PFSK-1 (cell line): Measurements from ENCODE around the gene FGFR2.

Source experiments
- POLR2AphosphoS5 ChIP-seq: IDR thresholded peaks from 2 replicates; pipeline ENCODE4 v1.6.1; 2012; ENCODE audit warnings: low read depth, mild to moderate bottlenecking, control low read depth, low read length, moderate library complexity
- SIN3A ChIP-seq: IDR thresholded peaks from 2 replicates; pipeline ENCODE4 v1.6.1; 2012; ENCODE audit warnings: mild to moderate bottlenecking, low read length, moderate library complexity, borderline replicate concordance; ENCODE audit not compliant: insufficient read depth
- TAF1 ChIP-seq: IDR thresholded peaks from 2 replicates; pipeline ENCODE4 v1.6.1; 2012; ENCODE audit warnings: low read length, control low read depth, borderline replicate concordance; ENCODE audit not compliant: insufficient read depth
- TF ChIP-seq, protein P1 (sequence below), 2 experiments: IDR thresholded peaks; 2 replicates each; pipeline versions ENCODE4 v1.6.1 to v1.8.0; 2011 to 2012; ENCODE audit warnings: low read depth in 2 of 2, low read length in 2 of 2, control low read depth in 1 of 2, inconsistent platforms in 1 of 2, mild to moderate bottlenecking in 1 of 2, moderate library complexity in 1 of 2; ENCODE audit not compliant: insufficient read depth in 1 of 2

GRCh38 chr10:121481180-121481579, 117.1 kb downstream of the FGFR2 start:
- TF ChIP-seq POLR2AphosphoS5: no peak
- TF ChIP-seq, protein P1, sequence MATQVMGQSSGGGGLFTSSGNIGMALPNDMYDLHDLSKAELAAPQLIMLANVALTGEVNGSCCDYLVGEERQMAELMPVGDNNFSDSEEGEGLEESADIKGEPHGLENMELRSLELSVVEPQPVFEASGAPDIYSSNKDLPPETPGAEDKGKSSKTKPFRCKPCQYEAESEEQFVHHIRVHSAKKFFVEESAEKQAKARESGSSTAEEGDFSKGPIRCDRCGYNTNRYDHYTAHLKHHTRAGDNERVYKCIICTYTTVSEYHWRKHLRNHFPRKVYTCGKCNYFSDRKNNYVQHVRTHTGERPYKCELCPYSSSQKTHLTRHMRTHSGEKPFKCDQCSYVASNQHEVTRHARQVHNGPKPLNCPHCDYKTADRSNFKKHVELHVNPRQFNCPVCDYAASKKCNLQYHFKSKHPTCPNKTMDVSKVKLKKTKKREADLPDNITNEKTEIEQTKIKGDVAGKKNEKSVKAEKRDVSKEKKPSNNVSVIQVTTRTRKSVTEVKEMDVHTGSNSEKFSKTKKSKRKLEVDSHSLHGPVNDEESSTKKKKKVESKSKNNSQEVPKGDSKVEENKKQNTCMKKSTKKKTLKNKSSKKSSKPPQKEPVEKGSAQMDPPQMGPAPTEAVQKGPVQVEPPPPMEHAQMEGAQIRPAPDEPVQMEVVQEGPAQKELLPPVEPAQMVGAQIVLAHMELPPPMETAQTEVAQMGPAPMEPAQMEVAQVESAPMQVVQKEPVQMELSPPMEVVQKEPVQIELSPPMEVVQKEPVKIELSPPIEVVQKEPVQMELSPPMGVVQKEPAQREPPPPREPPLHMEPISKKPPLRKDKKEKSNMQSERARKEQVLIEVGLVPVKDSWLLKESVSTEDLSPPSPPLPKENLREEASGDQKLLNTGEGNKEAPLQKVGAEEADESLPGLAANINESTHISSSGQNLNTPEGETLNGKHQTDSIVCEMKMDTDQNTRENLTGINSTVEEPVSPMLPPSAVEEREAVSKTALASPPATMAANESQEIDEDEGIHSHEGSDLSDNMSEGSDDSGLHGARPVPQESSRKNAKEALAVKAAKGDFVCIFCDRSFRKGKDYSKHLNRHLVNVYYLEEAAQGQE (IDR thresholded peaks at IDR 0.05; ENCODE audit: insufficient read depth in 1 of 2, low read depth in 2 of 2, low read length in 2 of 2): no peak
- TF ChIP-seq TAF1: no peak
- TF ChIP-seq SIN3A: no peak
